VCaP (cell line): ENCODE data around the gene MMD2.

Experiments used
- H3K27ac ChIP-seq: fragments of 450-650 bp; 2 replicates; pipeline ENCODE4 v1.5.1; 2017
- TF ChIP-seq, protein P1 (sequence below): fragments of 450-650 bp; conservative IDR thresholded peaks from 2 replicates; pipeline ENCODE4 v1.5.1; 2017; ENCODE audit warnings: mild to moderate bottlenecking, moderate library complexity

The MMD2 gene

GRCh38 chr7:4964506-4964905 lies 5.5 kb upstream of the MMD2 start:
- no peak overlapping the region; the same call in 1 of the 2 replicates for H3K27ac ChIP-seq
- TF ChIP-seq, protein P1, sequence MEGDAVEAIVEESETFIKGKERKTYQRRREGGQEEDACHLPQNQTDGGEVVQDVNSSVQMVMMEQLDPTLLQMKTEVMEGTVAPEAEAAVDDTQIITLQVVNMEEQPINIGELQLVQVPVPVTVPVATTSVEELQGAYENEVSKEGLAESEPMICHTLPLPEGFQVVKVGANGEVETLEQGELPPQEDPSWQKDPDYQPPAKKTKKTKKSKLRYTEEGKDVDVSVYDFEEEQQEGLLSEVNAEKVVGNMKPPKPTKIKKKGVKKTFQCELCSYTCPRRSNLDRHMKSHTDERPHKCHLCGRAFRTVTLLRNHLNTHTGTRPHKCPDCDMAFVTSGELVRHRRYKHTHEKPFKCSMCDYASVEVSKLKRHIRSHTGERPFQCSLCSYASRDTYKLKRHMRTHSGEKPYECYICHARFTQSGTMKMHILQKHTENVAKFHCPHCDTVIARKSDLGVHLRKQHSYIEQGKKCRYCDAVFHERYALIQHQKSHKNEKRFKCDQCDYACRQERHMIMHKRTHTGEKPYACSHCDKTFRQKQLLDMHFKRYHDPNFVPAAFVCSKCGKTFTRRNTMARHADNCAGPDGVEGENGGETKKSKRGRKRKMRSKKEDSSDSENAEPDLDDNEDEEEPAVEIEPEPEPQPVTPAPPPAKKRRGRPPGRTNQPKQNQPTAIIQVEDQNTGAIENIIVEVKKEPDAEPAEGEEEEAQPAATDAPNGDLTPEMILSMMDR, result no peak

GRCh38 chr7:4962872-4963775 lies 4.1 kb upstream of the MMD2 start:
- H3K27ac ChIP-seq, result no peak overlapping the region
- TF ChIP-seq, protein P1, result no peak

GRCh38 chr7:4960363-4960762 lies 1.4 kb upstream of the MMD2 start:
- H3K27ac ChIP-seq, result no peak overlapping the region
- TF ChIP-seq, protein P1, result no peak

- no peak overlapping the region for H3K27ac ChIP-seq
- TF ChIP-seq, protein P1, result no peak
Measured at GRCh38 chr7:4959893-4960292, 906 bp upstream of the MMD2 start.

- TF ChIP-seq, protein P1, result no peak
- H3K27ac ChIP-seq, result no peak overlapping the region
Measured at GRCh38 chr7:4959306-4959705, 319 bp upstream of the MMD2 start.

- TF ChIP-seq, protein P1, result no peak
- H3K27ac ChIP-seq, result no peak overlapping the region
Measured at GRCh38 chr7:4957847-4958476, 1.0 kb downstream of the MMD2 start.

DNA sequence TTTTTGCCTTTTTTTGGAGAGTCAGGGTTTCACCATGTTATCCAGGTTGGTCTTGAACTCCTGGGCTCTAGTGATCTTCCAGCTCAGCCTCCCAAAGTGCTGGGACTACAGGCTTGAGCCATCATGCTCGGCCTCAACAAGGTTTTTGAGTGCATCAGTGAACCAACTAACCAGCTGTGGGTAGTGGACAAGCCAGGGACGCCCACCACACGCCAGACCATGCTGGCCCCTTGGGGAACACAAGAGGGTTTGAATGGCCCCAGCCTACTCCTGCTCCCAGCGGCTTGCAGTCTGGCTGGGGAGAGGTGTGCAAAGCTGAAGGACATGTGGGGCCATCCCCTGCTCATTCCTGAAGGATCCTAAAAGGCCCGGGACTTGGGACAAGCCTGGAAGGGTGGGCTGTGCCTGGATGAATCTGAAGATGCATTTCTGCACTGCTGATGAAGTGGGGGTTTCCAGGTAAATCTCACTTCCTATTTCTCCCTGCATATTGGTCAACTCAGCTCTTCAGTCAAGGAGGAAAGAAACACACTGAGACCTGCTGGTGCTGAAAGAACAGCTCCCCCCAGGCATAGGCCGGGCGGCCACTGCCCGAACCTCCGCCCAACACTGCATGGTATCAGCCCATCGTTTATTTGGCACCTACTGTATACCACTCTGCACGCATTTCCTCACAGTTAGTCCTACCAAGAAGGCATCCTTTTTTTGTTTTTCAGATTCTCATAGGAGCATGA lies 6.9 kb downstream of the MMD2 start:
- H3K27ac ChIP-seq, result no peak overlapping the region
- TF ChIP-seq, protein P1, result no peak
